K562 treated with DMSO at 1 percent for 24 hours (cell line): Measurements from ENCODE around the gene TXNDC5. TPM values are rescaled to one million over a fixed set of nuclear protein-coding genes. Genes with fewer than 3 reads are reported as not detected.

Source experiments
- total RNA-seq: library from RNA; unstranded; fragments of 300-600 nt; gene quantifications from 2 replicates; pipeline ENCODE4 v1.2.3, GENCODE V29; 2022; ENCODE audit warnings: low read depth; ENCODE audit not compliant: insufficient read depth

TXNDC5 gene
- 90.7 and 91.7 TPM in 2 replicates for total RNA-seq

DNA sequence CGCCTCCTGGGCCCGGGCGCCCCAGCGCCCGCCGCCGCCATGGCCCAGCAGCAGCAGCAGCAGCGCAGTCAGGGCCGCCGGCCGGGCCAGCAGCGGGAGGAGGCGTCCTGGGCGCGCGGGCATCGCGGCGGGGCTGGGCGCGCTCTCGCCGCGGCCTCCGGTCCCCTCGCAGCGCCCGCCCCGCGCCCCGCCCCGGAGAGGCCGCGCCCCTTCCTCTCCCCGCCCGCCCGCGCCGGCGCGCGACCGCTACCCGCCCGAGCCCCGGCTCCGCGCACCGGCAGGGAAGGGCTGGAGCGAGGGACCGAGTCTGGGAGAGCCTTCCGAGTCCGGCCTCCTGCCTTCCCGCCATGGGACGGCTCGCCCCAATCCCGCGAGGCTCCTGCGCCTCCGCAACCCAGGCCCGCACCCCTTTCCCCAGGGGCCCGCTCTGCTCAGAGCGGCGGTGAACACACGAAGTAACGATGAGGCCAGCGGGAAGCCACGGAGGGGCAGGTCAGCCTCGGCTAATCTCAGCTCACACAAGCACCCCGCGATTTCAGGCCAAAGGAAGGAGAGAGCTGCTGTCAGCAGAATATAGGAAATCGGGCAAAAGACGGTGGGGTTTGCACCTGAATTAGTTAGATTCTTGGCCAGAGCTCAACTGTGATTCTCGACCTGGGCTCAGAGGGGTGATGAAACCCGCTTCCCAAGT lies at the start of gene TXNDC5:
Gene TXNDC5 (minus strand): TSS at position 135 of the 691 bp plus-strand sequence. CDS start 12 bp downstream, at position 123.

Other genes starting within 250 kb of the TXNDC5 start
- gene BMP6, start 184.7 kb downstream of the TXNDC5 start, total RNA-seq, result 0.38 and 0.51 TPM in 2 replicates
- 12.6 and 16.4 TPM in 2 replicates for gene BLOC1S5, start 153.6 kb upstream of the TXNDC5 start, total RNA-seq
- 57.9 and 59.0 TPM in 2 replicates for gene EEF1E1, start 191.8 kb upstream of the TXNDC5 start, total RNA-seq